HFF-Myc (cell line): ENCODE measurements around the gene CCR6.

Experiments used
- DNase-seq: peaks from one replicate; pipeline ENCODE4 v3.0.0-alpha.2; 2011; ENCODE audit warnings: low read depth; ENCODE audit errors: extremely low read depth
- H3K4me3 ChIP-seq: replicated peaks from 2 replicates; pipeline ENCODE4 v1.5.1; 2011; ENCODE audit warnings: low read depth, mild to moderate bottlenecking, control low read depth, low read length
- CTCF ChIP-seq: IDR thresholded peaks from 2 replicates; pipeline ENCODE4 v1.5.1; 2012; ENCODE audit warnings: mild to moderate bottlenecking, low read depth, low read length, control low read depth; ENCODE audit errors: missing control alignments

Gene CCR6

DNA sequence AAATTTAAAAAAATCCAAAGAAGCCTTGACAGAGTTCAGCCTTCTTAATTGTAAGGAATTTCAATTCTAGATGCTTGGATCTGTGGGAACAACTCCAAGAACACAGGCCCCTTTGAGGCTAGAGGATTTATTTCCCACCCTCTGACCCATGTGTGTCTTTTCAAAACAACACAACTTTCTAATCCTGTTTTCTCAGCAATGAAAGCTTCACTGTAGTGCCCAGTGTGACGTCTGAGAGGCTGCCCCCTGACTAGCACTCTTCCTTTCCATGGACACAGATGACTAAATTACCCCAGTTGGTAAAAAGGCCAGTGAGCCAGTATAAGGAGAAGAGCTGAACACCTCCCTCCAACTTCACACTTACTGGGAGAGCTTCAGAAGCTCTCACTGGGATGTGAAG, 16.5 kb upstream of the CCR6 start:
- no peak for TF ChIP-seq CTCF
- DNase-seq, result no peak
- no peak overlapping the region for H3K4me3 ChIP-seq

DNA sequence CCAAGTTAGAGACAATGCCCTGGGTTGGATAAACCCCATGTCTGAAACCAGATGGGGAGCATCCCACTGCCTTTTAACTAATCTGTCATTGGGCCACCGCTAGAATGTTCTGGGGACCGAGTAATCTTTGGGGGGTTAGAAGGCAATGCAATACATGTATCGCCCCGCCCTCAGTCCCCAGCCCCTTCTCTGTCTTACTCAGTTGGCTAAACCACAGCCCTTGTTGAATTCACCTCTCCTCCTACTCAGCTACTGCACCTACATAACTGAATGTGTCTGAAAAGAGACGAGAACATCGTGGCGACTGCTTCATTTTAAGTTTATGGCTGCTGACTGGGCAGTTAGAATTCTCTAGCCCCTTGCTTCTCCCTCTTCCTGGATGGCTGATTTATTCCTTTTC, 15.1 kb upstream of the CCR6 start:
- no peak for DNase-seq
- no peak for TF ChIP-seq CTCF
- no peak overlapping the region for H3K4me3 ChIP-seq

DNA sequence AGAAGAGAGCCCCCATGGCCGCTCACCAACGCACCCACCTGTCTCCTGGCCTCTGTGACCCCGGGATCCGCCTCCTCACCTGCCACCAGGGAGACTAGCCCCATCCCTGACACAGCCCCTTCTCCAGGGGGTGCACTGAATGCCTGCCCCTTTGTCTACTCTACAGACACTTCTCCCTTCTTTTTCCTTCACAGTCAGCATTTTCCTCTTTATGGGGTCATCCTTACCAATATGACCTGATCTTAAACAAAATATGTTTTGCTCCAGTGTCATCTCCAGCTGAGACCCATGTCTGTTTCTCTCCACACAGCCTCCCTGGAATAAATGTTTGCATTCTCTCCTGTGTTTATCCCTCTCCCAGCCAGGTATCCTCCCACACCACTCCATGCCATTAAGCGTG, 14.6 kb upstream of the CCR6 start:
- no peak for DNase-seq
- H3K4me3 ChIP-seq, result no peak overlapping the region
- TF ChIP-seq CTCF, result no peak

DNA sequence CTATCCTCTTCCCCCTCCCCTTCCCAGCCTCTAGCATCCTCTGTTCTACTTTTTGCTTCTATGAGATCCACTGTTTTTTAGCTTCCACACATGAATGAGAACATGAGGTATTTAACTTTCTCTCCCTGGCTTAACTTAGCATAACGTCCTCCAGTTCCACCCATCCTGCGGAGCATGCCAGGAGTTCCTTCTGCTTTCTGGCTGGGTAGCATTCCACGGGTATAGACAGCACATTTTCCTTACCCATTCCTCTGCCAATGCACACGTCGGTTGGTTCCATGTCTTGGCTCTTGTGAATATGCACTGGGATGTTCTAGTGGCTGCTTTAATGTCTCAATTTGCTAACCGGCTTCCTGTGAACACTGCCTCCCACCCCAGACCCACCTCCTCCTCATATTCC, 13.2 kb upstream of the CCR6 start:
- DNase-seq, result no peak
- no peak for TF ChIP-seq CTCF
- H3K4me3 ChIP-seq, result no peak overlapping the region

DNA sequence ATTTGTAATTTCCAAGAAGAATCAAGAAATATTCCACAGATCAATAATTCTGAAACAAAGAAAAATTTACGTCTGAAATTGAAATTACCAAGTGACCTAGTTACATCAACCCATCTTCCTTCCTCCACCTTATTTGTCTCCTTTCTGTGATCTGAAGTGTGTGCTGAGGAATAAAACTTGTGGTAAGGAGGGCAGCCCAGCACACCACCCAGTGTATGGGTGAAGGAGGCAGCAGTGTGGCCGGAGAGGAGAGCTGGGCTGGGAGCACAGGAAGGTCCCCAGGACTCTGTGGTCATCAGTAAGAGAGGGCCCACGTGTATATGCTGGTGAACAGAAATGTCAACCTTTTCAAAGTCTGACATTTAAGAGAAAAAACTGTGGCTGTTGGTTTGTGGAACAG, 11.3 kb upstream of the CCR6 start:
- H3K4me3 ChIP-seq, result no peak overlapping the region
- no peak for DNase-seq
- no peak for TF ChIP-seq CTCF

GRCh38 chr6:167112421-167112820, 10.5 kb upstream of the CCR6 start:
- DNase-seq, result no peak
- no peak for TF ChIP-seq CTCF

GRCh38 chr6:167113047-167113754, 9.7 kb upstream of the CCR6 start:
- no peak for DNase-seq
- H3K4me3 ChIP-seq, result no peak overlapping the region
- TF ChIP-seq CTCF, result no peak

More at GRCh38 chr6:167112421-167112820, 10.5 kb upstream of the CCR6 start:
- H3K4me3 ChIP-seq, result no peak overlapping the region
